Activated T-helper 2 cell treated with anti-CD3 and anti-CD28 coated beads, Interferon-gamma antibody, Interleukin-2, Interleukin-4, amounts not matched to agents 10 μg/mL and 5 μg/mL and 100 μg/mL, durations not matched to agents 14 hours and 24 hours and 36 hours (primary cell): ENCODE data around the gene TEX261. TPM values are rescaled to one million over a fixed set of nuclear protein-coding genes. Genes with fewer than 3 reads are reported as not detected.
"Not testable (repeated sequence)": the region's sequence is repeated elsewhere in the genome, so short reads cannot be mapped to it uniquely, and the experiment has no call there.

ENCODE experiments used
- DNase-seq: peaks from one replicate; pipeline ENCODE4 v3.0.0; 2021; ENCODE audit warnings: low spot score
- H3K27ac Mint-ChIP-seq: one replicate; pipeline ENCODE4 v1.8.0; 2021; ENCODE audit warnings: mixed read lengths
- H3K27me3 Mint-ChIP-seq: one replicate; pipeline ENCODE4 v1.8.0; 2021; ENCODE audit warnings: low read depth, mixed read lengths
- H3K36me3 Mint-ChIP-seq: one replicate; pipeline ENCODE4 v1.8.0; 2021; ENCODE audit warnings: low read depth, mixed read lengths
- H3K4me1 Mint-ChIP-seq: one replicate; pipeline ENCODE4 v1.8.0; 2021; ENCODE audit warnings: low read depth, mixed read lengths
- H3K4me3 Mint-ChIP-seq: one replicate; pipeline ENCODE4 v1.8.0; 2021; ENCODE audit warnings: low read depth, mild to moderate bottlenecking, moderate library complexity, mixed read lengths
- H3K9me3 Mint-ChIP-seq: one replicate; pipeline ENCODE4 v1.8.0; 2021; ENCODE audit warnings: mixed read lengths
- intact Hi-C: fragments of 100-400 bp; cut with micrococcal nuclease; formaldehyde crosslinking; loops from one replicate; pipeline ENCODE4 v1.15.1; 2023
- total RNA-seq: library from RNA; stranded (reverse); gene quantifications from 2 replicates; pipeline ENCODE4 v1.2.3, GENCODE V29; 2022

The TEX261 gene
- 67.9 and 68.8 TPM in 2 replicates for total RNA-seq

DNA sequence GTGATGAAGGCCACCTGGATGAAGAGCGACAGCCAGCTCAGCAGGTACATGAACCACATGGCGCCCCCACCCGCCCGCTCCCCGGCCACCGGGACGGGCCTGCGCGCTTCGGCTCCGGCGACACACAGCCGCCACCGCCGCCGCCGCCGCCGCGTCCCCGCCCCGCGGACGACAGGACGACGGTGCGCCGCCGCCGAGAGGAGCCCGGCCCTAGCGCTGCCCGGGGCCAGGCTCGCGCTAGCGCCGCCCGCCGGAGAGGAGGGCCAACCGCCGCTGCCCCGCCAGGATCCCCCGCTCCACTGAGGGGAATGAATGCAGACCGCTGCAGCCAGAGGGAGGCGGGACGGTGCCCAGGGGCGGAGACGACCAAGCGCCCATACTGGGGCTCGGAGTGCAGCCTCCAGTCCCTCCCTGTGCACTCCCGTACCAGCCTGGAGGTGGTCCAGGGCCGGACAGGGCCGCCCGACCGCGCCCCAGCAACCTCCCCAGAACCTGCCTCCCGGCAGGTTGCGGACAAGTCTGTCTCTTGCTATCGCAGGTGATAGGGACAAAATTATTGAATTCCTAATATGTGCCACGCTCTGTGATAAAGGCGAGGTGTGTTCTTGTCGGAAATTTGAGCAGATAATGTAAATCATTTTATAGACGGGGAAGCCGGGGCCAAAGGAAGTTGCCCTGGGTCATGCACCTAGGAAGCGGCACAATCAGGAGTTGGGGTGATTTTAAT lies at the start of gene TEX261:
TEX261 (minus strand) TSS at position 175 of the 727 bp plus-strand sequence; CDS start at position 59, 116 bp downstream.
- Mint-ChIP-seq H3K9me3 (no peaks in the 10 kb centered on the region), H3K4me1 (peaks cover 31% of the 10 kb centered on the region), H3K27ac (peak within 1 kb of the TSS; percentile 95), H3K4me3 (peak within 1 kb of the TSS; percentile 97), H3K36me3 (peaks cover 26% of the 10 kb centered on the region), H3K27me3 (no peaks in the 10 kb centered on the region)
- DNase-seq = peak; percentile 89
- intact Hi-C loops = loop anchor here (2.0 to 10.0 kb wide), 4 partner anchors 18 to 700 kb away; partner anchors contain the start of genes PAIP2B and SNRPG

DNA sequence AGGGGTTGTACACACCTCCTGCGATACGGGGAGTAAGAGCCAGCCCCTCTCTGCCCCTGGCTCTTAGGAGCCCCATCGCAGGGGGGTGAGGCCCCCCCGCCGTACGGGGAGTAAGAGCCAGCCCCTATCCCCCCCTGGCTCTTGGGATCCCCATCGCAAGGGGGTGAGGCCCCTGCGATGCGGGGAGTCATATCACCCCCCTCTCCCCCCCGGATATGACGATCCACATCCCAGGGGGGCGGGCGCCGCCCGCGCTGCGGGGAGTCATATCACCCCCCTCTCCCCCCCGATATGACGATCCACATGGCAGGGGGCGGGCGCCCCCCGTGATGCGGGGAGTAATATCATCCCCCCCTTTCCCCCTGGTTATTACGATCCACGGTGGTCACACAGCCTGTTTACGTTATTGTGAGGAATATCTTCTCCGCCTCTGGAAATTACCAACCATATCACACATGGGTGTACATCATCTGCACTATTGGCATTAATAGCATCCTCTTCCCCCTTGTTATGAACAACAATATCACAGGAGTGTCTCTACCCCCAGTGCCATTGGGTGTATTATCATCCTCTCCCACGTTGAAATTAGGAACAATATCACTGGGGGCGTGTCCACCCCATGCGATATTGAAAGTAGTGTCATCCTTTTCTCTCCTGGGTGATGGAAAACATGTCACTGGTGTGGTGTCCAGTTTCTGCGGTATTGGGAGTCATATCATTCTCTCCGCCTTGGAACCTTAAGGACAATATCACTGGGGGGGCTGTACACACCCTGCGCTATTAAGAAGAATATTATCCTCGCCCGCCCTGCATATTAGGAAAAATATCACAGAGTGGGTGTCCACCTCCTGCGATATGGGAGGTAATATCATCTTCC lies 49.1 kb upstream of the TEX261 start:
- no peak overlapping the region for H3K4me3 Mint-ChIP-seq
- intact Hi-C loops = no loop called here
- H3K27me3 Mint-ChIP-seq = no peaks in the 10 kb centered on the region
- H3K4me1 Mint-ChIP-seq = no peaks in the 10 kb centered on the region
- DNase-seq = no peak
- no peak overlapping the region for H3K27ac Mint-ChIP-seq
- no peaks in the 10 kb centered on the region for H3K36me3 Mint-ChIP-seq
- no peaks in the 10 kb centered on the region for H3K9me3 Mint-ChIP-seq

DNA sequence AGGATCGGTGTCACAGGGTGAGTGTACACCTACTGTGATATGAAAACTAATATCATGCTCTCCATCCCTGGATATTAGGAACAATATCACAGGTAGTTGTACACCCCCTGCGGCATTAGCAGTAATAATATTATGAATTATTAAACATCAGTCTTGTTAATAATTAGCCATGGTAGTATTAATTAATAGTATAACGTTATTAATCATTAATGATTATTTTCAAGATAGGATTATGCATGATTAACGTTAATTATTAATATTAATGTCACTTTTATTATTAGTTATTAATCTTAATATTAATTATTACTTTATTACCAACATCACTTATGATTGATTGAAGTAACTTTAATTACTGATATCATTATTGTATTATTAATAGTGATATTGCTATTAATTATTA lies 47.6 kb upstream of the TEX261 start:
- no peaks in the 10 kb centered on the region for H3K4me1 Mint-ChIP-seq

DNA sequence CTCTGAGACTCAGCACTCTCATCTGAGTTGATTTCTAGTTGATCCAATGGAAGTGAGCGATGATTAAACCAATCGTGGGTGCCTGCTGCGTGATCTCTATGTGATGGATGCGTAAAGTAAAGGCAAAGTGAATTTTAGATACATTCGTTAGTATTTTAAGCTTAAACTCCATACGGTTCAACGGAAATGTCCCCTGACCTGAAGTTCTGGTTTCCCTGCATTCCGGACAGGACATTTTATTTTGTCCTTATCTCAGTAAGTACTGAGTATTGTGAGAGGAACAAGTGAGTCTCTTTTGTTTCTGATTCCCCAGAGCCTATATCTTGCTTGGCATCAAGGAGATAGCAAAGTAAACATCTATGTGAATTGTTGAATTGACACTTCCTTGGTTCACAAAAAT lies 41.6 kb upstream of the TEX261 start:
- DNase-seq, H3K9me3 Mint-ChIP-seq, H3K4me3 Mint-ChIP-seq, H3K27ac Mint-ChIP-seq, H3K4me1 Mint-ChIP-seq, intact Hi-C loops, H3K36me3 Mint-ChIP-seq: not testable (repeated sequence)
- peaks cover 12% of the 10 kb centered on the region for H3K27me3 Mint-ChIP-seq

More for the DNA sequence above, 47.6 kb upstream of the TEX261 start:
- no peak for DNase-seq
- no peaks in the 10 kb centered on the region for H3K9me3 Mint-ChIP-seq
- H3K36me3 Mint-ChIP-seq = no peaks in the 10 kb centered on the region
- H3K27me3 Mint-ChIP-seq = peaks cover 2% of the 10 kb centered on the region
- intact Hi-C loops = no loop called here
- H3K4me3 Mint-ChIP-seq = no peak overlapping the region
- H3K27ac Mint-ChIP-seq = no peak overlapping the region

DNA sequence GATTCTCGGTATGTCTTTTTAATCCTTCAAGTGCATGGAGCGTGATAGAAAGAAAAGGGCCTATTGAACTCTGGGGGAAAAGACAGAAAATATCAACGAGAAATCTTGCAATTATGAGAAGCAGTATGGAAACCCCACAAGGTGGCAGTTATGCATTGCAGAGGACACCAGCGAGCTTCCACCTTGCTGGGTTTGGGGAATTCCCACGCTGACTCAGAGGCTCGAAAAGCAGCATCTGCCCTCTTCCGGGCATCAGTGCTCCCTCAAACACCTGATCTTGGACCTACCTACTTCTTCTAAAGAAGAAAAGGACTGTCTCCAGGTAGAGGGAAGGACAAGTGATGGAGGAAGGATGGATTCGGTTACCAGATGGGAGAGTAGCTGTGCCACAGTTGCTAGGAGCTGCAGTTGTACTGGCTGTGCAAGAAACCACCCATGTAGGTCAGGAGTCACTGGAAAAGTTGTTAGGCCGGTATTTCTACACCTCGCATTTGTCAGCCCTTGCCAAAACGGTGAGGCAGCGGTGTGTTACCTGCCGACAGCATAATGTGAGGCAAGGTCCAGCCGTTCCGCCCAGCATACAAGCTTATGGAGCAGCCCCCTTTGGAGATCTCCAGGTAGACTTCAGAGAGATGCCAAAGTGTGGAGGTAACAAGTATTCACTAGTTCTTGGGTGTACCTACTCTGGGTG lies 29.0 kb upstream of the TEX261 start:
- H3K27me3 Mint-ChIP-seq, intact Hi-C loops, H3K9me3 Mint-ChIP-seq, H3K4me3 Mint-ChIP-seq, H3K27ac Mint-ChIP-seq, H3K36me3 Mint-ChIP-seq: not testable (repeated sequence)
- peak; percentile 40 for DNase-seq
- peaks cover 13% of the 10 kb centered on the region for H3K4me1 Mint-ChIP-seq

DNA sequence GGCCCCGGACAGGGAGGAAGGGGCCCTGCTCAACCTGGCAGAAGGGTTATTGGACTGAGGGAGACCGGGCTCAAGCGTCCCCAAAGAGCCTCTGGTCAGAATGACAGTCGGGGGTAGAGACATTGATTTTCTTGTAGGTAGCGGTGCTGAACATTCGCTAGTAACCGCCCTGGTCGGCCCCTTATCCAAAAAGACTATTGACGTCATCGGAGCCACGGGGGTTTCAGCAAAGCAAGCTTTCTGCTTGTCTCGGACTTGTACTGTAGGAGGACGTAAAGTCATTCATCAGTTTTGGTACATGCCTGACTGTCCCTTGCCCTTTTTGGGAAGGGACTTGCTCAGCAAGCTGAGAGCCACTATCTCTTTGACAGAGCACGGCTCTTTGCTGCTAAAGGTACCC lies 26.7 kb upstream of the TEX261 start:
- H3K9me3 Mint-ChIP-seq, intact Hi-C loops, H3K27ac Mint-ChIP-seq, H3K4me3 Mint-ChIP-seq, DNase-seq, H3K27me3 Mint-ChIP-seq, H3K36me3 Mint-ChIP-seq: not testable (repeated sequence)
- peaks cover 13% of the 10 kb centered on the region for H3K4me1 Mint-ChIP-seq

DNA sequence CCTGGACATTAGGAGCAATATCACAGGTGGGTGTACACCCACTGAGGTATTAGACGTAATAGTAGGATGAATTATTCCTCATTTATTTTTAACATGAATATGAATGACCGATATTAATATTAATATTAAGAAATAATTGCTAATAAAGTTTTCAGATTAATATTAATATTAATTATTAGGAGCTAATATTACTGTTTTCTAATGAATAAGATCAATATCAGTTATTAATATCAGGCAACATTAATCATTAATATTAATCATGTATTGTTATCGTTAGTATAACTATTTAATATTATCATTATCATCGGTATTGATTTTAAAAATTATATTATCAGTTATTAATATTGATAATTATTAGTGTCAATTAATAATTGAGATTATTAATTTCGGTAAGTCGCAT lies 25.3 kb upstream of the TEX261 start:
- H3K36me3 Mint-ChIP-seq, H3K27ac Mint-ChIP-seq, DNase-seq, H3K9me3 Mint-ChIP-seq, intact Hi-C loops, H3K4me3 Mint-ChIP-seq, H3K27me3 Mint-ChIP-seq: not testable (repeated sequence)
- H3K4me1 Mint-ChIP-seq = peaks cover 13% of the 10 kb centered on the region

DNA sequence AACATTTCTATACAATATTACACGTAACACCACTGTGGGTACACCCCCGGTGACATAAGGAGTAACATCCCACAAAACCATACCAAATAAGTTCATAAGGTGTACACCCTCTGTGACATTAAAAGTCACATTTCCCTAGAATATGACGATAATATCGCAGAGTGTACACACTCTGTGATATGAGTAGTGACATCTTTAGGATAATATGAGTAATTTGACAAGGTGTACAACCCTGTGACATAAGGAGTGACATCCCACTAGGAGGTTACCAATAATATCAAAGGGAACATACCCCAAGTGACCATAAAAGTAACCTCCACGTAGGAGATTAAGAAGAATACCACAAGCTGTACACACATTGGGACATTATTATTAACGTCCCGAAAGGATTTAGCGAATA lies 24.0 kb upstream of the TEX261 start:
- H3K36me3 Mint-ChIP-seq = no peaks in the 10 kb centered on the region
- no peaks in the 10 kb centered on the region for H3K27me3 Mint-ChIP-seq
- peaks cover 10% of the 10 kb centered on the region for H3K4me1 Mint-ChIP-seq
- H3K4me3 Mint-ChIP-seq = no peak overlapping the region
- no peaks in the 10 kb centered on the region for H3K9me3 Mint-ChIP-seq
- intact Hi-C loops = no loop called here
- DNase-seq = no peak
- no peak overlapping the region for H3K27ac Mint-ChIP-seq

DNA sequence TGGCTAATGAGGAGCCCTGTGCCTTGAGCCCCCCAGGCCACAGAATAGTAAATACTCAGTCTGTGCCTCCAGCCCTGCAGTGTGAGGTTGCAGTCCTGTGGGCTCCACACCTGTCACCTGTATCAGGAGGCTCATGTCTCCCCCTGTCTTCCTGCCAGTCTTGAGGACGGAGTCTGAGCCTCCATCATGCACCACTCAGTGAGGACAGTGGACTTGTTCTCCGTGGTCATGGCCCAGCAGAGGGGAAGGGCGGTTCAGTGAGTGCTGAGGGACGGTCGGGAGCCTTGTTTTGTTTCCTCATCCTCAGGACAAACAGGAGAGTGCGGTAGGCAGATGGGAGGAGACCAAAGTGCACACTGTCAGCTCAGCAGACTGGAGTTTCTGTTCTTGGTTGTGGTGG lies 17.1 kb upstream of the TEX261 start:
- H3K36me3 Mint-ChIP-seq, H3K27ac Mint-ChIP-seq, H3K27me3 Mint-ChIP-seq, H3K9me3 Mint-ChIP-seq, intact Hi-C loops, H3K4me3 Mint-ChIP-seq, DNase-seq, H3K4me1 Mint-ChIP-seq: not testable (repeated sequence)

DNA sequence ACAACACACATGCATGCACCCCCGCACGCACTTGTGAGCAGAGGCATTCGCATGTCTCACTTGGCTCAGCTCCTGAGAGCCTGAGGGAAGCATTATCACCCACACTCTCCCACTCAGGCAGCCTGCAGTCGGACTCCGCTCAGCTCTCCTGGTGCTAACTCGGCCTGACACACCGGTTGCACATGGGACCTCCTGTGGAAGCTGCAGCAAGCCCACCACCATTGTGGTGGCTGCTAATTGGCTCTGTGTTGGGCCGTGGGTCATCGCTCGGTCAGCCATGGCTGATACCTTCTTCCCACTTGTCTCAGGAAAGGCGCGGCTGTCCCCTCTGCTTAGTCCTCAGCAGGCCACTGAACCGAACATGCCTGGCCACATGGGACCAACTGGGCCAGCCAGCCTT lies 13.7 kb upstream of the TEX261 start:
- no peaks in the 10 kb centered on the region for H3K4me1 Mint-ChIP-seq
- no peaks in the 10 kb centered on the region for H3K36me3 Mint-ChIP-seq
- DNase-seq = no peak
- H3K27ac Mint-ChIP-seq = no peak overlapping the region
- peaks cover 8% of the 10 kb centered on the region for H3K27me3 Mint-ChIP-seq
- H3K9me3 Mint-ChIP-seq = no peaks in the 10 kb centered on the region
- H3K4me3 Mint-ChIP-seq = no peak overlapping the region
- intact Hi-C loops = no loop called here

DNA sequence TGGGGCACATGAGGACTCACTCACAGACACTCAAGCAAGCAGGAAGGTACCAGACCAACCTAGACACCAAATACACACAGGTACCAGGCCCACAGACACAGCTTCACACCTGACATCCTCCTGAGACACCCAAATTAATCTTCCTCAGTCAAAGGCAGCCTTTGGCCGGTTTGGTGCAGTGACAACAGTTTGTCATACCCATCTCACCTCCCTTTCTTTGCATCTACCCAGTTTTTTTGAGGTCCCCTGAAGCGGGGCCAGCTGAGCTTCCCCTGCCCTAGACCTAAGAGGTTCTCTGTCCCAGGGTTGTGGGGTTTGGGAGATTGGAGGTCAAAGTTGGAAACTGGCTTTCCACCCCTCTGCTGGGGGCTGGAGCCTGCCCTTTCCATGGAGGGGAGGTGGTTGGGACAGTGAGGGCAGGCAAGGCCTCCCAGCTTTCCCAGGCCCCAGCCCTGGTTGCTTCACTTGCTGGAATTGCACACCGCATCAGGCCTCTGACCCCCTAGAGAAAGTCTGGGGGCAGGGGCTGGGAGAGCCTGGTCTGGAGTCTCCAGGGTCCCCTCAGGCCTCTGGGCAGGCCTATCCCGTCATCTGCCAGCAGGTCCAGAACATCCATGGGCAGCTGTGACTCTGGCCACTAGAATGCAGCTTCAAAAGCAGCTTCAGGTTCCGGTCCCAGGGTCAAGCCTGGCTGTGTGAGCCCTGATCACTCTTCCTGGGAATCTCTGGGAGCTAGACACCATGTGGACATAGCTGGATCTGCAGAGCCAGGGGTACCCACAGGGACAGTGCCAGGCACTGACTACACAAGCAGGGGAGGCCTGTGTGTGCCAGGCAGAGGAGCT lies 12.5 kb upstream of the TEX261 start:
- DNase-seq = no peak
- H3K4me1 Mint-ChIP-seq = no peaks in the 10 kb centered on the region
- no peak overlapping the region for H3K27ac Mint-ChIP-seq
- H3K4me3 Mint-ChIP-seq = no peak overlapping the region
- H3K36me3 Mint-ChIP-seq = no peaks in the 10 kb centered on the region
- intact Hi-C loops = no loop called here
- peaks cover 8% of the 10 kb centered on the region for H3K27me3 Mint-ChIP-seq
- H3K9me3 Mint-ChIP-seq = no peaks in the 10 kb centered on the region

DNA sequence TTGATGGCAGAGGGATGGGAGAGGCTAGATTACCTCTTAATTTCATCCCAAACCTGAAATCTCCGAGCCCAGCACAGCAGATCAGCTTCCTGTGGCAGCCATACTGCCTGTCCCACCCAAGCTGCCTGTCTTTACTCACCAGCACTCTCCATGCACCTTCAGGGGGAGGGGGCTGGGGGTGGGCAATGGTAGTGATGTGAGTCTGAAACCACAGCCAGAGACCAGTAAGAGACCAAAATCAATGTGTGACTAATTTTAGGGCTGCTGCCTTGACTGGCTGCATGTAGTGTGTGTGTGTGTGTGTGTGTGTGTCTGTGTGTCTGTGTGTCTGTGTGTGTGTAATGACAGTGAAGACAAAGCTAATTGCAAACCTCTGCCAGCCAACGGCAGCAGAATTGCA lies 11.7 kb upstream of the TEX261 start:
- Mint-ChIP-seq H3K27me3 (peaks cover 5% of the 10 kb centered on the region), H3K9me3 (no peaks in the 10 kb centered on the region), H3K4me3 (no peak overlapping the region), H3K4me1 (no peaks in the 10 kb centered on the region), H3K27ac (no peak overlapping the region), H3K36me3 (no peaks in the 10 kb centered on the region)
- DNase-seq = no peak
- intact Hi-C loops = no loop called here
